Measurements from ENCODE around the gene MOB2.

MOB2 gene

GRCh38 chr11:1502954-1503707 is 16.6 kb upstream of the MOB2 start:
- no peak for DNase-seq

- DNase-seq: no peak
These were observed 15.8 kb upstream of the MOB2 start for GRCh38 chr11:1502168-1502953.

- no peak for DNase-seq
These were observed 15.0 kb upstream of the MOB2 start for GRCh38 chr11:1501421-1502167.

- no peak for DNase-seq
These were observed 14.2 kb upstream of the MOB2 start for GRCh38 chr11:1500466-1501420.

- no peak for DNase-seq
These were observed 13.3 kb upstream of the MOB2 start for GRCh38 chr11:1499899-1500298.

- DNase-seq: no peak
These were observed 12.8 kb upstream of the MOB2 start for GRCh38 chr11:1499261-1499890.

- DNase-seq: no peak
These were observed 11.7 kb upstream of the MOB2 start for GRCh38 chr11:1498262-1498661.

- DNase-seq: no peak
These were observed 11.0 kb upstream of the MOB2 start for GRCh38 chr11:1497600-1497999.

- no peak for DNase-seq
These were observed 10.1 kb upstream of the MOB2 start for GRCh38 chr11:1496761-1497095.

GRCh38 chr11:1496091-1496760 is 9.6 kb upstream of the MOB2 start:
- DNase-seq: no peak

GRCh38 chr11:1494650-1495049 is 8.1 kb upstream of the MOB2 start:
- DNase-seq: no peak

- DNase-seq: no peak
These were observed 7.2 kb upstream of the MOB2 start for GRCh38 chr11:1493650-1494244.

- DNase-seq: no peak
These were observed 4.8 kb upstream of the MOB2 start for GRCh38 chr11:1491379-1491778.

GRCh38 chr11:1490651-1491050 is 4.1 kb upstream of the MOB2 start:
- DNase-seq: no peak

GRCh38 chr11:1488575-1489180 is 2.1 kb upstream of the MOB2 start:
- DNase-seq: no peak

GRCh38 chr11:1487851-1488574 is 1.4 kb upstream of the MOB2 start:
- DNase-seq: no peak

GRCh38 chr11:1487091-1487850 is 692 bp upstream of the MOB2 start:
- DNase-seq: no peak

GRCh38 chr11:1485504-1485885 is 1.1 kb downstream of the MOB2 start:
- no peak for DNase-seq
